ENCODE measurements around the gene PTPRC.

Gene PTPRC

DNA sequence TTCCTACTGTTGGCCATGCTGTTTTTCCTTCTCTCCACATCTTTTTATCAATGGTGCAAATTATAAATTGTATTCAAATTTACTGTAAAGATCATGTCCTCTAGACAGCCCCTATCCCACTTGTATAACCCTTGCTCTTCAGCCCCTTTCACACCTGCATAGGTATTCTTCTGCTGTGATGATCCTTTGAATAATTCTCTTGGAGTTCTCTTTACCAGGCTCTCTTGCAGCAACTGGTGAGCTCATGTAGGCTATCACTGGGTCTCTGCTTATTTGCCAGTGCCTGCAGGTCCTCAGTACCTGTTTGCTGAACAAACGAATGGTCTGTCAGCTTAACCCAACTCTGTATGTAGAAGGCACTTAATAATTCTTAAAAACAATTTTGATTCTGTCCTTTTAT, 8.2 kb downstream of the PTPRC start:
- DNase-seq, result no peak

GRCh38 chr1:198648592-198648991, 9.8 kb downstream of the PTPRC start:
- DNase-seq, result no peak

DNA sequence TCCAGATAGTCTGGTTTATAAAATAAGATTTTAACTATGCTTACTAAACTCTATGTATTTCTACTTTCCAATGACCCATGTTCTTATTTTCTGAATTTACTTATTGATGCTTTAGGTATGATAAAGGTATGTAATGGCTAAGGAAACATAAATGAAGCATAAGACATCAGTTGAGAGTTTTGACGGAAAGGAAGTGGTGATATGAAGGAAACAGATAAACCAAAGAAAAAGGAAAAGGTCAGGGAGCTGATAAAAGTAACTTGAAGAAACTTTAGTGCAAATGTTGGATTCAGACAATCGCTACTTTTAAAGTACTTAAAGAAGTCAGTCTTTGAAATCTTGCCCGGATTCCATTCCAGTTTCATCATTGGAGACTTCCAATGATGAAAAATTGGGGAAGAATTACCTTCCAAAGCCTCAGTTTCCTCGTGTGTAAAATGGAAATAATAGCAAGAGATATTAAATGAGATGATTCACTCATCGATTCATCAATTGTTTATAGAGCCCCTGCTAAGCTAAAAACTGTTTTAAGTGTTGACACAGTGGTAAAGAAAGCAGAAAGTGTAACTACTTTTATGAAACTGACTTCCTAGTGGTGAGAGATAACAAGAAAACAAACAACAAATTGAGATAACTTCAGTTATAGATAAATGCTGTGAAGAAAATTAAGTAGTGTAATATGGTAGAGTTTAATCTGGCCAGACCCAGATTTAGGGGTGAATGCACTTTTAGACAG, 10.6 kb downstream of the PTPRC start:
- DNase-seq, result no peak

DNA sequence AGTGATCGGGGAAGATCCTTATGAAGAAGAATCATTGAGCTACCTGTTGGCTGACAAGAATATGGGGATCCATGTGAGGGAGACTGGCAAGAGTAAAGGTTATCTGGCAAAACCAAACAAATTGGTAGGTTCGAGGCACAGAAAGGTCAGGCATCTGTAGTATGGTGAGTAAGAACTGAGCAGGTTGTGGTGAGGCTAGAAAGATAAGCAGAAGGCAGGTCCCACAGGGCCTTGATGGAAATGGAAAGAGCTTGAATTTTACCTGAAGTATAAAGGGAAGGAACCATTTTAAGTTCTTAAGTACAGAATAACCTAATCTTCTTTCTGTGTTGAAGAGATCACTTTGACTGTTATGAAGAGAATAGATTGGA, 11.1 kb downstream of the PTPRC start:
- no peak for DNase-seq

DNA sequence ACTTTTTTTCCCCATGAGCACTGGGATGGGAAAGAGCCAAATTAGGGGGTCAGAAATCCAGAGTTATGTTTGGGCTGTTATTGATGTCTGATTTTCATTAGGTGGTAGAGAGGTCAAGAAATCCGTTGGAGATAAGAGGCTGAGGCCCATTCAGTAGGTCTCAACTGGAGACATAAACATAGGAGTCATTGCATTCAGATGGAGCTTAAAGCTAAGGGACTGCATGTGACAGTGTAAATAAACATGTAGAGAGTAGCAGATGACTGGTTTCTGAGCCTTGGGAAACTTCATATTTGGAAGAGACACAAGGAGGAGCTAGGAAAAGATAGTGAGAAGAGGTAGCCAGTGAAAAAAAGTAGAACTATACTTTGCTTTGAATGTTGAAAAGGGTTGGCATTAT, 11.7 kb downstream of the PTPRC start:
- no peak for DNase-seq

- no peak for DNase-seq
These were observed 13.0 kb downstream of the PTPRC start for GRCh38 chr1:198651650-198652400.

DNA sequence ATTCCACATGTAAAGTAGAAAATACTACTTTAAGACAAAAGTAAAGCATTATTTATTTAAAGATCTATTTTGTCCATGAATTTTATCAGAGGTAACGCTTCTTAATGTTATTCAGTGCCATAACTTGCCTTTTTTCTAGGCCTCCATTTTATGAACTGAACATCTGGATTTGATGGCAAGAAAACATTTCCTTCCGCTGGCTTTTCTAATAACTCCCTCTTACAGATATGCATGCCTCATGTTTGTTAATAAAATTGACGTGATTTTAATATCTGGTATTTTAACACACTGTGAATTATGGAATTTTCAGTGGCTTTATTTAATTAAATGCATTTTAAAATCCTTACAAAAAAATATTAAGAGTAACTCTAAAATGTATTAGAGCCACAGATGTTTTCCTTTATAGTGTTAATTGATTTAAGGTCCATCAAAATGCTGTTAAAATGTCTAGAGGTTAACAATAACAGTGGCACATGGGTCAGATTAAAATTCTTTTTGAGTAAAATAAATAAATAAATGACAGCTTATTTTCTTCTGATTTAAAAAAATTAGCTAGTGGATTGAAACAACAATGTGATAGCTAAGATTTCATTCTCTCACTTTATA, 15.1 kb downstream of the PTPRC start:
- no peak for DNase-seq

- no peak for DNase-seq
These were observed 16.8 kb downstream of the PTPRC start for GRCh38 chr1:198655459-198656121.

DNA sequence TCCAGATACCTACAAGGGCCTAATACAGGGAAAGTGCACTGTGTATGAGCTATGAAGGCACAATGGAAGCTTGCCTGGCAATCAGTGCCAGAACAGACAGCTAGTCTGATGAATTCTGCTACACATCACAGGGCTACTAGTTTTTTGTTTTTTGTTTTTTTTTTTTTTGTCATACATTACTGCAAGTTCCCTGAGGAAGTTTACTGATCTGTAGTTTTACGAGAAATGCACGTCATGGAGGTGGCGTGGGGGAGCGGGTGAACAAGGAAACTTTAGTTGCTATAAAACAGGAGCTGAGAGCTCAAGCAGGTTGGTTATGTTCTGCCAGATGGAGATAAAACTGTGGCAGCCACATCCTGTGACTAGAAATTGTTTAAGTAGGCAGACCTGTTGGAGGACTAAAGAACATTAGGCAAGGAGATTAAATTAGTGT, 17.7 kb downstream of the PTPRC start:
- DNase-seq, result no peak

GRCh38 chr1:198657550-198658064, 18.8 kb downstream of the PTPRC start:
- no peak for DNase-seq

- no peak for DNase-seq
These were observed 21.8 kb downstream of the PTPRC start for GRCh38 chr1:198660341-198661261.

DNA sequence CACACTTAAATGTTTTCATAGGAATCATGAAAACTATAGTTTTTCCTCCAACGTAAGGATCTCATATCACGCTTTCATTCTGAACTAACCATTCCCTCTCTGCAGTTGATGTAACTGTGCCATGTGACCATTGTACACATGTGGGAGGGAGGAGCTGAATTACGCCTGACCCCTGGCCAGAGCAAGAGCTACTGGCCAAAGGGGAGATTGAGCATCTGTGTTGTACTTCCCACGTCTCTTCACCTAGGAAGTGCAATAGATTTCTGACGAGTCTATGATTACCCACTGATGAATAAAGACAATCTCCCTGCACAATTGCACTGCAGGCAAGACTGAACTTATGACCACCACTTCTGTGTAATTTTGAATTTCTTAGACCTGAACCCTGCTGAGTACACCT, 24.0 kb downstream of the PTPRC start:
- DNase-seq, result no peak

- no peak for DNase-seq
These were observed 25.4 kb downstream of the PTPRC start for GRCh38 chr1:198664068-198664788.

GRCh38 chr1:198667186-198667585, 28.3 kb downstream of the PTPRC start:
- DNase-seq, result no peak

DNA sequence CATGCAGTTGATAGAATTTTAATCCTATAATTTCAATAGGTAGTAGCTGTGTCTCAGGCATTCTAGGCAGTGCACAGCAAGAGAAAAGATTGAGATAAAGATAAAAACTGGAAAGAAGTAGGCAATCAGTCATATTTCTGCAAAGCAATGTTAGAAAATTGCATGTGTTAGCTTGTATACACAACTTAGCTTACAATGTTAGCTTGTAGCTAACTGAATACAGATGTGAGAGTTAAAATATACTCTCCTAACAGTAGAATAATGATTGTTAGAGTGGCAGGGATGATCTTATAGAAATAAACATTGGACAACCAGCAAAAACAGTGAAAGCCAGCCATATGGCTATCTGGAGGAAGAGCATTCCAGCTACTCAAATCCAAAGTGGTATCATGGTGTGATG, 29.0 kb downstream of the PTPRC start:
- DNase-seq, result no peak

- no peak for DNase-seq
These were observed 30.3 kb downstream of the PTPRC start for GRCh38 chr1:198669023-198669698.

DNA sequence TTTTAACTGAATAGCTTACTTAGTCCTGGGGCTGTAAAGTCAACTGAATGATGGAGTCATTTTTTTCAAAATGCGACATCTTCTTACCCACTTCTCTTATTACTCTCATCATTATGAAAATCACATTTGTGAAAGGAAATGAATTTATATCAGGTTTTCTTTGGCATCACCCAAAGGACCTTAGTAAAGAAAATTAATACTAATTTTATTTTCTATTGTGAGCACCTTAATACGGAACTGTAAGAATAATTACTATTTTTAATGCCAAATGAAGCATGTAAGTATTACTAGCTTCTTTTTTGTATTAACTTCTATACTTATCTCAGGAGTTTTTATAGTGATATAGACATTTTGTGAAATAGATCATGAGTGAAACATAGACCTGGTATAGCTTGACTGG, 30.9 kb downstream of the PTPRC start:
- no peak for DNase-seq

GRCh38 chr1:198671136-198671535, 32.3 kb downstream of the PTPRC start:
- DNase-seq, result no peak

GRCh38 chr1:198672124-198672523, 33.3 kb downstream of the PTPRC start:
- no peak for DNase-seq

- DNase-seq, result no peak
These were observed 35.2 kb downstream of the PTPRC start for GRCh38 chr1:198674009-198674408.

GRCh38 chr1:198676253-198676652, 37.4 kb downstream of the PTPRC start:
- DNase-seq, result no peak

Measured in NCI-H187 (cell line).